Parathyroid adenoma (tissue), 2 donors: Measurements from ENCODE around the gene TMEM50B.

Experiments used
- H2AFZ ChIP-seq: fragments of 300-600 bp; sonication (generic); one replicate; pipeline ENCODE4 v1.7.0; 2017; ENCODE audit warnings: antibody characterized with exemption, mild to moderate bottlenecking
- H3K27ac ChIP-seq: fragments of 300-600 bp; sonication (generic); one replicate; pipeline ENCODE4 v1.7.0; 2017
- H3K27me3 ChIP-seq: fragments of 300-600 bp; sonication (generic); one replicate; pipeline ENCODE4 v1.7.0; 2017; ENCODE audit warnings: low read length; ENCODE audit not compliant: control insufficient read depth, insufficient read depth
- H3K36me3 ChIP-seq: fragments of 300-600 bp; sonication (generic); one replicate; pipeline ENCODE4 v1.7.0; 2017; ENCODE audit warnings: low read length; ENCODE audit not compliant: control insufficient read depth, insufficient read depth
- H3K4me1 ChIP-seq: fragments of 300-600 bp; sonication (generic); one replicate; pipeline ENCODE4 v1.7.0; 2017; ENCODE audit warnings: control low read depth
- H3K4me2 ChIP-seq: fragments of 300-600 bp; sonication (generic); one replicate; pipeline ENCODE4 v1.7.0; 2017; ENCODE audit warnings: low read length
- H3K4me3 ChIP-seq: fragments of 300-600 bp; sonication (generic); one replicate; pipeline ENCODE4 v1.7.0; 2017; ENCODE audit warnings: low read depth, low read length
- H3K79me2 ChIP-seq: fragments of 300-600 bp; sonication (generic); one replicate; pipeline ENCODE4 v1.7.0; 2017; ENCODE audit warnings: control low read depth
- H3K9ac ChIP-seq: fragments of 300-600 bp; sonication (generic); one replicate; pipeline ENCODE4 v1.7.0; 2017; ENCODE audit warnings: mild to moderate bottlenecking
- H3K9me3 ChIP-seq: fragments of 300-600 bp; sonication (generic); one replicate; pipeline ENCODE4 v1.7.0; 2017; ENCODE audit warnings: low read length; ENCODE audit not compliant: control insufficient read depth
- TF ChIP-seq, protein P1 (sequence below): fragments of 300-600 bp; sonication (generic); IDR thresholded peaks from one replicate; pipeline ENCODE4 v1.7.0; 2017; ENCODE audit warnings: antibody characterized with exemption, mild to moderate bottlenecking
- donor health status: primary hyperparathyroidism.

The TMEM50B gene

DNA sequence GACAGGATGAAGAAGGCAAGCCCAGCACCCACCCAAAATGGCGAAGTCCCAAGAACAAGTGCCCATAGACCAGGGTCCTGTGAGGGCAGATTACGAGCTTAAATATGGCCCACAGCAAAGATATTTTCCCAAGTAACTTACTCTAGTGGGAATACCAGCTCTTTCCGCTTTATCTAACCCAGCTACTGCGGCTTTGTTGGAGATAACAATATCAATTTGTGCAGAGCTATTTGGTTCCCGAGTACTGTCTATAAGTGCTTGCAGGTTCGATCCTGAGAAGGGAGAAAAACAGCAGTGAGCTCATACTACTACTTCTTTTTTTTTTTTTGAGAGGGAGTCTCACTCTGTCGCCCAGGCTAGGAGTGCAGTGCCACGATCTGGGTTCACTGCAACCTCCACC is 26.1 kb upstream of the TMEM50B start:
- Histone ChIP-seq H2AFZ (no peak overlapping the region), H3K36me3 (no peaks in the 10 kb centered on the region), H3K27ac (no peak overlapping the region), H3K79me2 (no peaks in the 10 kb centered on the region), H3K9ac (no peak overlapping the region), H3K4me3 (no peak overlapping the region), H3K4me2 (no peak overlapping the region), H3K9me3 (no peaks in the 10 kb centered on the region), H3K27me3 (no peaks in the 10 kb centered on the region), H3K4me1 (no peaks in the 10 kb centered on the region)
- TF ChIP-seq, protein P1, sequence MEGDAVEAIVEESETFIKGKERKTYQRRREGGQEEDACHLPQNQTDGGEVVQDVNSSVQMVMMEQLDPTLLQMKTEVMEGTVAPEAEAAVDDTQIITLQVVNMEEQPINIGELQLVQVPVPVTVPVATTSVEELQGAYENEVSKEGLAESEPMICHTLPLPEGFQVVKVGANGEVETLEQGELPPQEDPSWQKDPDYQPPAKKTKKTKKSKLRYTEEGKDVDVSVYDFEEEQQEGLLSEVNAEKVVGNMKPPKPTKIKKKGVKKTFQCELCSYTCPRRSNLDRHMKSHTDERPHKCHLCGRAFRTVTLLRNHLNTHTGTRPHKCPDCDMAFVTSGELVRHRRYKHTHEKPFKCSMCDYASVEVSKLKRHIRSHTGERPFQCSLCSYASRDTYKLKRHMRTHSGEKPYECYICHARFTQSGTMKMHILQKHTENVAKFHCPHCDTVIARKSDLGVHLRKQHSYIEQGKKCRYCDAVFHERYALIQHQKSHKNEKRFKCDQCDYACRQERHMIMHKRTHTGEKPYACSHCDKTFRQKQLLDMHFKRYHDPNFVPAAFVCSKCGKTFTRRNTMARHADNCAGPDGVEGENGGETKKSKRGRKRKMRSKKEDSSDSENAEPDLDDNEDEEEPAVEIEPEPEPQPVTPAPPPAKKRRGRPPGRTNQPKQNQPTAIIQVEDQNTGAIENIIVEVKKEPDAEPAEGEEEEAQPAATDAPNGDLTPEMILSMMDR, result no peak

DNA sequence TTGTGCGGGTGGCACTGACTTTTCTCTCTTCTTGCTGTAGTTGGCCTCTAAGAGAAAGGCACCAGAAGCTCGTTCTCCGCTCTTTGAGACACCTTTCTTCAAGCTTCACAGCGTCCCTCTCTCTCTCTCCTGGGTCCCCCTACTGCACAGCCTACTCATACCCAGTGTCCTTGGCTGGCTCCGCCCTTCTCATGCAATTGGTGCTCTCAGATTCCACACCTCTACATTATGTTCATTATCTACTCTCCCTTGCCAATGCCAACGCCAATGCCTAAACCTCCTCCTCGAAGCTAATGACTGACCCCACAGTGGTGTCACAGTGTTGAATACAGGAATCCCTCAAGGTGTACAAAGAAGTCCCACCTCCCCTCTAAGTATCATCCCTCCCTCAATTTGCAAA is 16.6 kb upstream of the TMEM50B start:
- no peak overlapping the region for H3K4me2 ChIP-seq
- no peaks in the 10 kb centered on the region for H3K79me2 ChIP-seq
- no peaks in the 10 kb centered on the region for H3K4me1 ChIP-seq
- H2AFZ ChIP-seq, result no peak overlapping the region
- H3K9me3 ChIP-seq, result no peaks in the 10 kb centered on the region
- no peaks in the 10 kb centered on the region for H3K27me3 ChIP-seq
- no peak overlapping the region for H3K27ac ChIP-seq
- TF ChIP-seq, protein P1, result no peak
- H3K4me3 ChIP-seq, result no peak overlapping the region
- H3K36me3 ChIP-seq, result no peaks in the 10 kb centered on the region
- no peak overlapping the region for H3K9ac ChIP-seq

DNA sequence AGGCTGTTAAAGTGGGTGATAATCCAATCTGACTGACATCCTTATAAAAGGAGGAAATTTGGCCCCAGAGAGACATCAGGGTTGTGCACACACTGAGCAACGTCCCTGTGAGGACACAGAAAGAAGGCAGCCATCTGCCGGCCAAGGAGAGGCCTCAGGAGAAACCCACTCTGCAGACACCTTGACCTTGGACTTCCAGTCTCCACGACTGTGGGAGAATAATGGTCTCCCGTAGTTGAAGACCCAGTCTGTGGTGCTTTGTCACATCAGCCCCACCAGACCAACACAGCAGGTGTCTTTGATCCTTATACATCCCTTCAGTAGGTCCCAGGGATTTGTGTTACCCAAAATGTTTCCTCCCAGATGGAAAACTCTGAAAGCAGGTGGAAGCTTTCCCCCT is 16.0 kb upstream of the TMEM50B start:
- no peaks in the 10 kb centered on the region for H3K27me3 ChIP-seq
- H3K4me2 ChIP-seq, result no peak overlapping the region
- TF ChIP-seq, protein P1, result no peak
- H3K79me2 ChIP-seq, result no peaks in the 10 kb centered on the region
- H3K36me3 ChIP-seq, result no peaks in the 10 kb centered on the region
- no peaks in the 10 kb centered on the region for H3K4me1 ChIP-seq
- H3K4me3 ChIP-seq, result no peak overlapping the region
- H2AFZ ChIP-seq, result no peak overlapping the region
- no peak overlapping the region for H3K27ac ChIP-seq
- H3K9ac ChIP-seq, result no peak overlapping the region
- no peaks in the 10 kb centered on the region for H3K9me3 ChIP-seq

DNA sequence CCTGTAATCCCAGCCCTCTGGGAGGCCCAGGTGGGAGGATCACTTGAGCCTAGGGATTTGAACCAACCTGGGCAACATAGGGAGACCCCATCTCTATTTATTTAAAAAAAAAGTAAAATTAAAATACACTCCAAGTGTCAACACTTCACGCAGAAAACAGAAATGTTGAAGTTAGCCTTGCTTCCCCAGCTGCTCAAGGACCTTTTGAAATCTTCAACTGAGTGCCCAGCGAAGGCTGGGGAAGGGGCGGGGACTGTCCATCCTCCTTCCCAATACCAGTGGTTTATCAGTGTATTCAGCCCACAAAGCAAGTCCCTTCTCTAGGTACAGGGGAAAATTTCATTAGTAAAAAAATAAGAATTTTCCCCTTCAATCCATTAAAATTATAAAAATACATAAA is 14.0 kb upstream of the TMEM50B start:
- TF ChIP-seq, protein P1, result no peak
- Histone ChIP-seq H3K9me3 (no peaks in the 10 kb centered on the region), H3K36me3 (no peaks in the 10 kb centered on the region), H3K27ac (no peak overlapping the region), H3K9ac (no peak overlapping the region), H3K4me3 (no peak overlapping the region), H3K4me1 (no peaks in the 10 kb centered on the region), H3K4me2 (no peak overlapping the region), H3K79me2 (no peaks in the 10 kb centered on the region), H2AFZ (no peak overlapping the region), H3K27me3 (no peaks in the 10 kb centered on the region)

DNA sequence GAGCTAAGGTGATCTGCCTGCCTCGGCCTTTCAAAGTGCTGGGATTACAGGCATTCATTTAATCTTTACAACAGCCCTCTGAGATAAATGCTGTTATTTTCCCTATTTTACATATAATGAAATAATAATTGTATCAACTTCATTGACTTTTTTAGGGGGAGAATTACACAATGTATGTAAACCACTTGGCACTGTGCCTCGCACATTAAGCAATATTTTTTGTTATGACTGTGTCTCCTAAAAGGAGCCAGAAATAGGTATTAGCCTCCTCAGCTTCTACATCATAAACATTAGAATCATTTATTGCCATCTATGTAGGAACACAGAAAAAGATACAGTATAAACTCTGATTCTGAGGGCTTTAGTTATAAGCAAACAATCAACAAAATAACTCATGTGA is 12.8 kb upstream of the TMEM50B start:
- no peak overlapping the region for H2AFZ ChIP-seq
- H3K4me3 ChIP-seq, result no peak overlapping the region
- H3K9ac ChIP-seq, result no peak overlapping the region
- H3K27ac ChIP-seq, result no peak overlapping the region
- H3K9me3 ChIP-seq, result no peaks in the 10 kb centered on the region
- TF ChIP-seq, protein P1, result no peak
- H3K27me3 ChIP-seq, result no peaks in the 10 kb centered on the region
- H3K4me1 ChIP-seq, result no peaks in the 10 kb centered on the region
- no peaks in the 10 kb centered on the region for H3K36me3 ChIP-seq
- no peak overlapping the region for H3K4me2 ChIP-seq
- H3K79me2 ChIP-seq, result no peaks in the 10 kb centered on the region
